Stimulated activated naive CD8-positive, alpha-beta T cell treated with anti-CD3 and anti-CD28 coated beads, Interleukin-15, amount 100 ng/mL, for 72 hours (primary cell): ENCODE measurements around the gene C3.
"Not testable (repeated sequence)": the region's sequence is repeated elsewhere in the genome, so short reads cannot be mapped to it uniquely, and the experiment has no call there.

Source experiments
- ATAC-seq: fragments of 150-1000 bp; cut with Tn5 transposase; 2 replicates; pipeline ENCODE4 v1.10.0; 2021; ENCODE audit warnings: mild to moderate bottlenecking, moderate library complexity
- DNase-seq, 2 donors: peaks; one replicate each; pipeline ENCODE4 v3.0.0; 2021 to 2022
- H3K27ac Mint-ChIP-seq, 2 donors: one replicate each; pipeline ENCODE4 v1.8.0; 2022; ENCODE audit warnings: mild to moderate bottlenecking in 2 of 2, mixed read lengths in 2 of 2, moderate library complexity in 2 of 2
- H3K27me3 Mint-ChIP-seq: one replicate; pipeline ENCODE4 v1.8.0; 2022; ENCODE audit warnings: mixed read lengths
- H3K4me1 Mint-ChIP-seq: one replicate; pipeline ENCODE4 v1.8.0; 2022; ENCODE audit warnings: mild to moderate bottlenecking, mixed read lengths
- H3K4me3 Mint-ChIP-seq, 2 donors: one replicate each; pipeline ENCODE4 v1.8.0; 2022; ENCODE audit warnings: mild to moderate bottlenecking in 2 of 2, mixed read lengths in 2 of 2, moderate library complexity in 1 of 2
- H3K9me3 Mint-ChIP-seq, 2 donors: one replicate each; pipeline ENCODE4 v1.8.0; 2022; ENCODE audit warnings: mixed read lengths in 2 of 2

C3 gene

GRCh38 chr19:6753178-6754031 lies 33.0 kb upstream of the C3 start:
- Mint-ChIP-seq H3K27me3 (no peaks in the 10 kb centered on the region), H3K9me3 (no peaks in the 10 kb centered on the region), H3K27ac (peak overlapping the region; percentile 52 to 93), H3K4me3 (peak overlapping the region; percentile 80 to 89), H3K4me1 (peaks cover 28% of the 10 kb centered on the region)
- ATAC-seq (peak; percentile 92), DNase-seq (peak; percentile 83 to 85)

GRCh38 chr19:6752256-6753177 lies 32.1 kb upstream of the C3 start:
- H3K4me3 Mint-ChIP-seq = peak overlapping the region in 1 of 2 donors; percentile 89
- ATAC-seq (no peak), DNase-seq (no peak)
- no peak overlapping the region for H3K27ac Mint-ChIP-seq
- H3K9me3 Mint-ChIP-seq = no peaks in the 10 kb centered on the region
- H3K4me1 Mint-ChIP-seq = peaks cover 19% of the 10 kb centered on the region
- H3K27me3 Mint-ChIP-seq = no peaks in the 10 kb centered on the region

GRCh38 chr19:6751189-6751588 lies 30.7 kb upstream of the C3 start:
- H3K27me3 Mint-ChIP-seq = no peaks in the 10 kb centered on the region
- DNase-seq (no peak), ATAC-seq (no peak)
- no peak overlapping the region for H3K27ac Mint-ChIP-seq
- H3K4me3 Mint-ChIP-seq = no peak overlapping the region
- no peaks in the 10 kb centered on the region for H3K9me3 Mint-ChIP-seq
- H3K4me1 Mint-ChIP-seq = peaks cover 16% of the 10 kb centered on the region

GRCh38 chr19:6750062-6750461 lies 29.6 kb upstream of the C3 start:
- H3K9me3 Mint-ChIP-seq = no peaks in the 10 kb centered on the region
- peaks cover 16% of the 10 kb centered on the region for H3K4me1 Mint-ChIP-seq
- ATAC-seq (no peak), DNase-seq (no peak)
- H3K27me3 Mint-ChIP-seq = no peaks in the 10 kb centered on the region
- no peak overlapping the region for H3K4me3 Mint-ChIP-seq
- H3K27ac Mint-ChIP-seq = no peak overlapping the region

GRCh38 chr19:6748543-6748942 lies 28.1 kb upstream of the C3 start:
- peaks cover 10% of the 10 kb centered on the region for H3K4me1 Mint-ChIP-seq
- not testable (repeated sequence) for H3K9me3 Mint-ChIP-seq, DNase-seq, H3K4me3 Mint-ChIP-seq, H3K27ac Mint-ChIP-seq, H3K27me3 Mint-ChIP-seq, ATAC-seq

GRCh38 chr19:6745965-6746364 lies 25.5 kb upstream of the C3 start:
- Mint-ChIP-seq H3K4me3 (no peak overlapping the region), H3K9me3 (no peaks in the 10 kb centered on the region), H3K27me3 (no peaks in the 10 kb centered on the region), H3K27ac (no peak overlapping the region), H3K4me1 (peaks cover 7% of the 10 kb centered on the region)
- no peak for DNase-seq
- ATAC-seq = peak; percentile 42

- no peak for DNase-seq
- Mint-ChIP-seq H3K9me3 (no peaks in the 10 kb centered on the region), H3K4me3 (no peak overlapping the region), H3K27ac (peak overlapping the region in 1 of 2 donors; percentile 34), H3K27me3 (no peaks in the 10 kb centered on the region), H3K4me1 (peaks cover 11% of the 10 kb centered on the region)
- no peak for ATAC-seq
Observed at GRCh38 chr19:6744381-6745301, 24.2 kb upstream of the C3 start.

- H3K4me3 Mint-ChIP-seq = no peak overlapping the region
- ATAC-seq (no peak), DNase-seq (no peak)
- H3K9me3 Mint-ChIP-seq = no peaks in the 10 kb centered on the region
- H3K4me1 Mint-ChIP-seq = peaks cover 13% of the 10 kb centered on the region
- H3K27ac Mint-ChIP-seq = peak overlapping the region in 1 of 2 donors; percentile 34
- no peaks in the 10 kb centered on the region for H3K27me3 Mint-ChIP-seq
Observed at GRCh38 chr19:6743714-6744380, 23.4 kb upstream of the C3 start.

- no peak for DNase-seq
- ATAC-seq = no peak
- Mint-ChIP-seq H3K4me1 (peaks cover 21% of the 10 kb centered on the region), H3K4me3 (no peak overlapping the region), H3K27ac (no peak overlapping the region), H3K27me3 (no peaks in the 10 kb centered on the region), H3K9me3 (no peaks in the 10 kb centered on the region)
Observed at GRCh38 chr19:6743066-6743465, 22.6 kb upstream of the C3 start.

GRCh38 chr19:6740589-6741343 lies 20.3 kb upstream of the C3 start:
- Mint-ChIP-seq H3K4me1 (peaks cover 31% of the 10 kb centered on the region), H3K9me3 (no peaks in the 10 kb centered on the region), H3K4me3 (peak overlapping the region; percentile 86 to 92), H3K27ac (peak overlapping the region in 1 of 2 donors; percentile 40), H3K27me3 (no peaks in the 10 kb centered on the region)
- DNase-seq (peak; percentile 24 to 31), ATAC-seq (no peak)

- peak overlapping the region; percentile 86 to 92 for H3K4me3 Mint-ChIP-seq
- H3K9me3 Mint-ChIP-seq = no peaks in the 10 kb centered on the region
- DNase-seq (peak; percentile 33 to 60), ATAC-seq (no peak)
- H3K27me3 Mint-ChIP-seq = no peaks in the 10 kb centered on the region
- H3K27ac Mint-ChIP-seq = peak overlapping the region in 1 of 2 donors; percentile 40
- H3K4me1 Mint-ChIP-seq = peaks cover 36% of the 10 kb centered on the region
Observed at GRCh38 chr19:6739883-6740588, 19.6 kb upstream of the C3 start.

GRCh38 chr19:6739390-6739882 lies 19.0 kb upstream of the C3 start, which contains the start of gene TRIP10:
Gene TRIP10, plus strand, starts transcription at chr19:6739680. Its CDS starts 82 bp downstream, at chr19:6739762.
- Mint-ChIP-seq H3K9me3 (no peaks in the 10 kb centered on the region), H3K4me3 (peak within 1 kb of the TSS; percentile 86 to 98), H3K4me1 (peaks cover 39% of the 10 kb centered on the region), H3K27me3 (no peaks in the 10 kb centered on the region), H3K27ac (peak within 1 kb of the TSS; percentile 14 to 100)
- DNase-seq (peak; percentile 84 to 85), ATAC-seq (peak; percentile 0)

- Mint-ChIP-seq H3K27ac (peak overlapping the region; percentile 14 to 100), H3K4me1 (peaks cover 41% of the 10 kb centered on the region), H3K4me3 (peak overlapping the region; percentile 77 to 98), H3K27me3 (no peaks in the 10 kb centered on the region), H3K9me3 (no peaks in the 10 kb centered on the region)
- DNase-seq (no peak), ATAC-seq (no peak)
Observed at GRCh38 chr19:6738787-6739389, 18.4 kb upstream of the C3 start.
